HG03095 (cell line): Measurements from ENCODE around the gene TMEM134.
"Not testable (repeated sequence)": the region's sequence is repeated elsewhere in the genome, so short reads cannot be mapped to it uniquely, and the experiment has no call there.

Experiments
- ATAC-seq: cut with Tn5 transposase; IDR thresholded peaks from one replicate; pipeline ENCODE4 v1.9.1; 2021; ENCODE audit warnings: moderate library complexity; ENCODE audit not compliant: unreplicated experiment

The TMEM134 gene

GRCh38 chr11:67439321-67440228 lies 29.5 kb downstream of the TMEM134 start:
- no peak for ATAC-seq

DNA sequence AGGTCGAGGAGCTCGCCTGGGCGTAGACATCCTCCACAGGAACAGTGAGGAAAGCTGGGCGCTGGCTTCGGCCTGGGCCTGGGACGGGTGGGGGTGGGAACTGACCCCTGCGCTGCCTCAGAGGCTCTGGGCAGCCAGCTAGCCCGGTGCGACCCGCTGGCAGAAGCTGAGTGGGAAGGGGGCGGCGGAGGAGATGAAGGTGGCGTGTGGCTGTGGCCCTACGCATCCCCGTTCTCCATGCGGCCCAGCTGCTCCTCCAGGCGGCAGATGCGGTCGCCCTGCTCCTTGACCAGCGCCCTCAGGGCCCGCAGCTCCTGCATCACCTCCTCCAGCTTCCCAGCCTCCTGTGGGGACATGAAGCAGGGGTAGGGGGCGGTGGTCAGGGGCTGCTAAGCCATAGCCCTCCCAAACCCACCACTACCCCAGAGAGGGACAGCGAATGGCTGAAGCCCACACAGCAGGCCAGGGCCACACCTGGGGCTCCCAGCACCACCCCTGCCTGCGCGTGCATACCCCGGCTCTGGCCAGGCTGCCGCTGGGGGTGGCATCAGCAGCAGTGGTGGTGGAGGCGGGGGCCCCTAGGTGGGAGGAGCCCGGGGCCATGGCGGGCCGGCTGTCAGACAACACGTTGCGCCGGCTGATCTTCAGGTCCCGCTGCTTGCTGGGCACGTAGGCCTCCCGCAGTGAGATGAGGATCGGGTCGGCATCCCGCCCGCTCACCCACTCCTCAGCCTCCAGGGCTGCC lies 30.7 kb downstream of the TMEM134 start:
- no peak for ATAC-seq

- ATAC-seq = no peak
Observed at GRCh38 chr11:67437809-67438157, 31.3 kb downstream of the TMEM134 start.

GRCh38 chr11:67437082-67437808 lies 31.8 kb downstream of the TMEM134 start, which contains the start of gene PTPRCAP:
Gene PTPRCAP (minus strand): TSS chr11:67437682. CDS start chr11:67437619, 63 bp downstream.
- no peak for ATAC-seq

- ATAC-seq = no peak
Observed at GRCh38 chr11:67436459-67437081, 32.5 kb downstream of the TMEM134 start.

GRCh38 chr11:67435727-67436458 lies 33.2 kb downstream of the TMEM134 start:
- ATAC-seq = no peak

DNA sequence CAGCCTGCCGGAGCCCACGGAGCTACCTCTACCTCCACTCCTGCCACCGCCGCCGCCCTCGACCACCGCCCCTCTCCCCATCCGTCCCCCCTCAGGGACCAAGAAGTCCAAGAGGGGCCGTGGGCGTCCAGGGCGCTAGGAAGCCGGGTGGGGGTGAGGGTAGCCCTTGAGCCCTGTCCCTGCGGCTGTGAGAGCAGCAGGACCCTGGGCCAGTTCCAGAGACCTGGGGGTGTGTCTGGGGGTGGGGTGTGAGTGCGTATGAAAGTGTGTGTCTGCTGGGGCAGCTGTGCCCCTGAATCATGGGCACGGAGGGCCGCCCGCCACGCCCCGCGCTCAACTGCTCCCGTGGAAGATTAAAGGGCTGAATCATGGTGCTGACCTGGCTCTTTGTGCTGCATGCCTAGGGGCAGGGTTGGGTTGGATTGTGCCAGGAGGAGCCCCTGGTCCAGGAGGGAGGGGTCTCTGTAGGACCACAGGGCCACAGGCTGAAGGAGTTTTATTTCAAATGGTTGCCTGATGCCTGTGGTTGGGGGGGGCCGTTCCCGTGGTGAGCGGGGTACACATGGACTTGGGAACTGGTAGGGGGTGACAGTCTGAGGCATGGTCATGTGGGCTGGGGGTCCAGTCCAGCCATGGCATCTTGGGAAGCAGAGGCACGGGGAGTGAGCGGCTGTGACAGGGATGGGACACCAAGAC lies 33.9 kb downstream of the TMEM134 start:
- ATAC-seq = no peak

DNA sequence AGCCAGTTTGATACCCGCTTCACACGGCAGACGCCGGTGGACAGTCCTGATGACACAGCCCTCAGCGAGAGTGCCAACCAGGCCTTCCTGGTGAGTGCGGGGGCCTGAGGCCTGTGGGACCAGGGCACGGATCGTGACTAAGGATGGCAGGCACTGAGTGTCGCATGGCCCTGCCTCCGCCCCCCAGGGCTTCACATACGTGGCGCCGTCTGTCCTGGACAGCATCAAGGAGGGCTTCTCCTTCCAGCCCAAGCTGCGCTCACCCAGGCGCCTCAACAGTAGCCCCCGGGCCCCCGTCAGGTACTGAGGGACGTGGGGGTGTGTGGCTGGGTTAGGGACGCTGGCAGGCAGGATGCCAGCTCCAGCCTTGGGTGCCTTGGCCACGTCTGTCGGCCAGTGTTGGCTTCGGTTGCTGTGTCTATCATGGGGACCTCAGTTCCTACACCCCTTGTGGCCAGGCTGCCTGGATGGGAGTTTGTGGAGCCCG lies 34.6 kb downstream of the TMEM134 start:
- no peak for ATAC-seq

DNA sequence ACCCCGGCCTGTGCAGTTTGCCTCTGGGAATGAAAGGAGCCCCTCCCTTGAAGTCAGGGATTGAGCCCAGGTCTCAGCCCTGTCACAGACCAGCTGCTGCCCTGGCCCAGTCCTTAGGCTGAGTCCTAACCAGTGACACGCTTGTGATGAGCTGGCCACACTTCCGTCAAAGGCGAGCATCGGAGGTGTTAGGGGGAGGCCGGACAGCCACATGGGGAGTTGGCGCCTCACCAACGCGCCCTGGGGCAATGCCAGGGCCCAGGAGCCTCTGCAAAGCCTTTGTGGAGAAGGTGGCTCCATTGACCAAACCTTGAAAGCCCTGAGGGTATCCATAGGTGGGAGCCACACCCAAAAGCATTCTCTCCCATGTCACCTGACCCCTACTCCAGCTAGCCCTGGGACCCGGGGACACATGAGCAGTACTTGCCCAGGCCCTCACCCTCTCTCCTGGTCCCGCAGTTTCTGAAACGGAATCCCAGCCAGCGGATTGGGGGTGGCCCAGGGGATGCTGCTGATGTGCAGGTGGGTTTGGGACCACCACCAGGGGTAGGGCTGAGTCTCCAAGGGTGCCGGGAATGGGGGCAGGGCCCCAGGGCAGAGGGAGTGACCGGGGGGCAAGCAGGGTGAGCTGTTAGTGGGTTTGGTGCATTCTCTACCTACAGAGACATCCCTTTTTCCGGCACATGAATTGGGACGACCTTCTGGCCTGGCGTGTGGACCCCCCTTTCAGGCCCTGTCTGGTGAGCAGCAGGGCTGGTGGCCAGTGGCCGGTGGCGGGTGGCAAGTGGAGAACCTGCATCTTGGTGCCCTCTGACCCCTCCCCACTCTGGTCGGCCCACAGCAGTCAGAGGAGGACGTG lies 35.3 kb downstream of the TMEM134 start:
- ATAC-seq = no peak

GRCh38 chr11:67432655-67433349 lies 36.2 kb downstream of the TMEM134 start:
- no peak for ATAC-seq

- ATAC-seq = no peak
Observed at GRCh38 chr11:67431346-67432249, 37.5 kb downstream of the TMEM134 start.

GRCh38 chr11:67429722-67430121 lies 39.3 kb downstream of the TMEM134 start:
- ATAC-seq = no peak

DNA sequence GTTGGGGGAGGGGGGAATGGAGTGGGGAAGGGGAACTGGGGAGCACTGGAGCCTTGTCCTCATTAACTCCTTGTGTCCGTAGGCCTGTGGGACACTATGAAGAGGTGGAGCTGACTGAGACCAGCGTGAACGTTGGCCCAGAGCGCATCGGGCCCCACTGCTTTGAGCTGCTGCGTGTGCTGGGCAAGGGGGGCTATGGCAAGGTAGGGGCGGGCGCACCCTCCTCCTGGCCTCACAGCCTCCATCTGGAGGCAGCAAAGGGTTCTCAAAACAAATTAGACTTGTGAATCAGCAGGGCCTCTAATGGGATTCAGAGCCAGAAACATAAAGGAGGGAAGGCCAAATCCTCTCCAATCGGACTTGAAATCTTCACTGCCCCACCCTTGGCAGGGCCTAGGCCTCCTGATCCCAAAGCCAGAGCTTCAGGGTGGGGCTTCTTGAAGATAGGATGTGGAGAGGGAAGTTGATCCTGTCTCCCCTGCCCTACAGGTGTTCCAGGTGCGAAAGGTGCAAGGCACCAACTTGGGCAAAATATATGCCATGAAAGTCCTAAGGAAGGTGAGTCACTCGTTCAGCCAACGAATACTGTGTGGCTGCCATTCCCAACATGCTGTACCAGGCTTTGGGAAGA lies 39.9 kb downstream of the TMEM134 start:
- ATAC-seq = no peak

GRCh38 chr11:67428052-67429001 lies 40.7 kb downstream of the TMEM134 start, which contains the start of gene RPS6KB2:
Gene RPS6KB2 (plus strand): TSS chr11:67428494. CDS start chr11:67428546, 52 bp downstream.
- ATAC-seq = peak; percentile 47

DNA sequence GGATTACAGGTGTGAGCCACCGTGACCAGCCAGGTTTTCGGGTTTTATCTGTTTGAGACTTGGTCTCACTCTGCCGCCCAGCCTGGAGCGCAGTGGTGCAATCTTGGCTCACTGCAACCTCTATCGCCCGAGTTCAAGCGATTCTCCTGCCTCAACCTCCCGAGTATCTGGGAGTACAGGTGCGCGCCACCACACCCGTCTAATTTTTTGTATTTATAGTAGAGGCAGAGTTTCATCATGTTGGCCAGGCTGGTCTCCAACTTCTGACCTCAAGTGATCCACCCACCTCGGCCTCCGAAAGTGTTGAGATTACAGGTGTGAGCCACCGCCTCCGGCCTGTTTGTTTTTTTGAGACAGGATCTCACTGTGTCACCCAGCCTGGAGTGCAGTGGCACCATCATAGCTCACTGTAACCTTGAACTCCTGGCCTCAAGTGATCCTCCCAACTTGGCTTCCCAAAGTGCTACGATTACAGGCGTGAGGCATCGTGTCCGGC lies 41.6 kb downstream of the TMEM134 start:
- ATAC-seq = not testable (repeated sequence)
